IPS-18a (cell line): ENCODE results near the gene CHSY1.

Experiments
- H3K27ac ChIP-seq: one replicate; pipeline ENCODE4 v1.5.1; 2013; ENCODE audit warnings: low read length
- H3K27me3 ChIP-seq: one replicate; pipeline ENCODE4 v1.6.1; 2013; ENCODE audit warnings: mild to moderate bottlenecking, low read length; ENCODE audit not compliant: control insufficient read depth, insufficient read depth
- H3K36me3 ChIP-seq: one replicate; pipeline ENCODE4 v1.6.1; 2013; ENCODE audit warnings: low read depth, low read length; ENCODE audit not compliant: control insufficient read depth
- H3K4me1 ChIP-seq: one replicate; pipeline ENCODE4 v1.6.1; 2013; ENCODE audit warnings: low read depth, low read length; ENCODE audit not compliant: control insufficient read depth
- H3K4me3 ChIP-seq: one replicate; pipeline ENCODE4 v1.5.1; 2013; ENCODE audit warnings: low read length
- H3K9ac ChIP-seq: one replicate; pipeline ENCODE4 v1.6.1; 2013; ENCODE audit warnings: mild to moderate bottlenecking, low read length, moderate library complexity
- H3K9me3 ChIP-seq: one replicate; pipeline ENCODE4 v1.6.1; 2013; ENCODE audit warnings: low read depth, low read length; ENCODE audit not compliant: control insufficient read depth

CHSY1 gene

DNA sequence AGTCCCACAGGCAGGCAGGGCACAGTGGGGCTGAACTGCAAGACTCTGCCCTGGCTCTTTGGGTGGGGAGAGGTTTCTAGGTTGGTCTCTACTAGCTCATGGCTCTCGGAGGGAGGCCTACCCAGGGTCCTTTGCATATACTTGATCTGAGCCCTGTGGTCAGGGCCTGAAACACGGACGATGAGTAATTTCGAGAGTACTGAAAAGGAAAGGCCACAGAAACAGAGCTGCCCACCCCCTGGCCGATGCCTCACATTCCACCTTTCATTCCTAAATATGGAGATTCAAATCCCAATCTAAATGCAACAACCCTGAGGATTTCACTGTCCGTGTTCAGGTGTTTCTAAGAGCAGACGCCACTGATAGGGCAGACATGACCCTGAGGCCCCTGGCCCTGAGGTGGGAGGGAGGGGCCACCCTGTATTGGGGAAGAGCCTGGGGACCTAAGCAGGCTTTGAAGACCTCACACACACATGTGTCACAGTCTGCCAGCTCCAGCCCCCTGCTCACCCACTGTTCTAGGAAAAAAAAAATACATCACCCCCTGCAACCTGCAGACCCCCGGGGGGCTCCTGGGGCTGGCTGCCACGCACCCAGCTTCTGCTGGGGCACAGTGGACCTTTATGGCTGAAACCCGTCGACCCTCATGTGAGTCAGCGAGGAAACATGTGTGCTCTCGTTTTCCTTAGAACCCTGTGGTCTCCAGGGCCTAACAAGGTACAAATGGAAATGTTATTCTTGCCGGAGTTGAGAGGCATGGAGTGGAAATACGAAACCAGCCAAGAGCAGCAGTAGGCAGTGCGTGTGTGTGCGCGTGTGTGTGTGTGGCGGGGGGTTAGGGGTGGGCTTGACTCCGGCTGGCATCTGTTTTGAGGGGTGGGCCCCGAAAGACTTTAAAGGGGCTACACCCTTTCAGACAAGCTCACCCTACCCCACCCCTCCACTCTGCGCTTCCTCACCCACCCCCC lies 112.7 kb downstream of the CHSY1 start:
- Histone ChIP-seq H3K27me3 (no peaks in the 10 kb centered on the region), H3K9me3 (no peaks in the 10 kb centered on the region)

GRCh38 chr15:101138086-101138660 lies 113.7 kb downstream of the CHSY1 start:
- Histone ChIP-seq H3K9me3 (no peaks in the 10 kb centered on the region), H3K27ac (no peak overlapping the region), H3K4me3 (no peak overlapping the region), H3K9ac (no peak overlapping the region), H3K4me1 (no peaks in the 10 kb centered on the region), H3K36me3 (no peaks in the 10 kb centered on the region), H3K27me3 (no peaks in the 10 kb centered on the region)

More for the DNA sequence above, 112.7 kb downstream of the CHSY1 start:
- H3K36me3 ChIP-seq: no peaks in the 10 kb centered on the region
- H3K9ac ChIP-seq: no peak overlapping the region
- H3K4me3 ChIP-seq: no peak overlapping the region
- H3K27ac ChIP-seq: no peak overlapping the region
- H3K4me1 ChIP-seq: no peaks in the 10 kb centered on the region

GRCh38 chr15:101137312-101137940 lies 114.4 kb downstream of the CHSY1 start:
- H3K4me1 ChIP-seq: no peaks in the 10 kb centered on the region
- H3K9me3 ChIP-seq: no peaks in the 10 kb centered on the region
- no peaks in the 10 kb centered on the region for H3K27me3 ChIP-seq
- H3K36me3 ChIP-seq: no peaks in the 10 kb centered on the region
- H3K4me3 ChIP-seq: no peak overlapping the region
- no peak overlapping the region for H3K27ac ChIP-seq
- H3K9ac ChIP-seq: no peak overlapping the region

- Histone ChIP-seq H3K27me3 (no peaks in the 10 kb centered on the region), H3K9ac (no peak overlapping the region), H3K27ac (no peak overlapping the region), H3K4me1 (no peaks in the 10 kb centered on the region), H3K9me3 (no peaks in the 10 kb centered on the region), H3K36me3 (no peaks in the 10 kb centered on the region), H3K4me3 (no peak overlapping the region)
Measured at GRCh38 chr15:101136381-101137268, 115.2 kb downstream of the CHSY1 start.

GRCh38 chr15:101135532-101136166 lies 116.2 kb downstream of the CHSY1 start:
- Histone ChIP-seq H3K9me3 (no peaks in the 10 kb centered on the region), H3K27me3 (no peaks in the 10 kb centered on the region), H3K27ac (no peak overlapping the region), H3K36me3 (no peaks in the 10 kb centered on the region), H3K4me1 (no peaks in the 10 kb centered on the region), H3K9ac (no peak overlapping the region), H3K4me3 (no peak overlapping the region)

GRCh38 chr15:101134780-101135179 lies 117.1 kb downstream of the CHSY1 start:
- no peak overlapping the region for H3K4me3 ChIP-seq
- no peaks in the 10 kb centered on the region for H3K4me1 ChIP-seq

GRCh38 chr15:101133751-101134261 lies 118.0 kb downstream of the CHSY1 start:
- H3K27ac ChIP-seq: no peak overlapping the region
- H3K4me1 ChIP-seq: no peaks in the 10 kb centered on the region
- H3K9ac ChIP-seq: no peak overlapping the region
- no peaks in the 10 kb centered on the region for H3K9me3 ChIP-seq
- H3K4me3 ChIP-seq: no peak overlapping the region
- H3K36me3 ChIP-seq: no peaks in the 10 kb centered on the region
- no peaks in the 10 kb centered on the region for H3K27me3 ChIP-seq

More at GRCh38 chr15:101134780-101135179, 117.1 kb downstream of the CHSY1 start:
- H3K36me3 ChIP-seq: no peaks in the 10 kb centered on the region
- no peak overlapping the region for H3K27ac ChIP-seq
- H3K27me3 ChIP-seq: no peaks in the 10 kb centered on the region
- no peaks in the 10 kb centered on the region for H3K9me3 ChIP-seq
- no peak overlapping the region for H3K9ac ChIP-seq

GRCh38 chr15:101133181-101133460 lies 118.7 kb downstream of the CHSY1 start:
- no peaks in the 10 kb centered on the region for H3K9me3 ChIP-seq

DNA sequence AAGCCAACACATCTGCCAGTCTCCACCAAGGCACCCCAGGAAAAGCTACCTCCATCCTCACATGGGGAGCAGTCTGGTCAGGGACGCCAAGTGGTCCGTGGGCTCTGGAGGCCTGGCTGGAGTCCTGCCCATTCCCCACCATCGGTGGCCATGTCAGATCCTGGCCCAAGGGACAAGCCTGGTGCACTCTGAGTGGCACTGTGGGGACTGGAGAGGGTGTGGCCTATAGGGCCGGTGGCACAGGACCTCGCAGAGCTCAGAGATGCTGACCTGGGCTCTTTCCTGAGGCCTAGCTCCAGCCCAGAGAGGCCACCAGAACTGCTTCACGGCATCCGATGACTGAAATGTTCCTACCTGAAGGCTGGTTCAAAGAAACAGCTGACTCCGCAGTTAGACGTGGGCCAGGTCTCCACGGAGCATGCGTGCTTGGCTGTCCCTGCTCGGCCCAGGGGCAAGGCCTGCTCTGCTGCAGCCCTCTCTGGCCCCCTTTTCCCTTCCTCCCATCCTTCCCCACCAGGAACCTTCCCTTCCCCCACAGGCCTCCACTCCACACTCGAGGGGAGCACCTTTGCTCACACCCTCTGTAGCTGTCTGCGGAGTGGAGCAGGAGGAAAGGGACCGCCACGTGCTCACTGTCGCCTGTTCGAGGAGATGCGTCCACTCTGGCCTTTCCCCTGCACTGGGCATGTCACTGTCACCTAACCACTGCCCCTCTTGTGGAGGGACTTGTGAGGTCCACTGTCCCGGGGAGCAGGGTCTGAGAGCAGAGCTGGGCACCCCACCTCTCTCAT lies 119.3 kb downstream of the CHSY1 start:
- Histone ChIP-seq H3K9me3 (no peaks in the 10 kb centered on the region), H3K9ac (no peak overlapping the region), H3K27me3 (no peaks in the 10 kb centered on the region), H3K4me3 (no peak overlapping the region), H3K36me3 (no peaks in the 10 kb centered on the region), H3K4me1 (no peaks in the 10 kb centered on the region), H3K27ac (no peak overlapping the region)

More at GRCh38 chr15:101133181-101133460, 118.7 kb downstream of the CHSY1 start:
- no peak overlapping the region for H3K27ac ChIP-seq
- no peaks in the 10 kb centered on the region for H3K4me1 ChIP-seq
- no peaks in the 10 kb centered on the region for H3K27me3 ChIP-seq
- H3K9ac ChIP-seq: no peak overlapping the region
- no peak overlapping the region for H3K4me3 ChIP-seq
- H3K36me3 ChIP-seq: no peaks in the 10 kb centered on the region
